Measurements from ENCODE around the gene NDFIP1.

The NDFIP1 gene

DNA sequence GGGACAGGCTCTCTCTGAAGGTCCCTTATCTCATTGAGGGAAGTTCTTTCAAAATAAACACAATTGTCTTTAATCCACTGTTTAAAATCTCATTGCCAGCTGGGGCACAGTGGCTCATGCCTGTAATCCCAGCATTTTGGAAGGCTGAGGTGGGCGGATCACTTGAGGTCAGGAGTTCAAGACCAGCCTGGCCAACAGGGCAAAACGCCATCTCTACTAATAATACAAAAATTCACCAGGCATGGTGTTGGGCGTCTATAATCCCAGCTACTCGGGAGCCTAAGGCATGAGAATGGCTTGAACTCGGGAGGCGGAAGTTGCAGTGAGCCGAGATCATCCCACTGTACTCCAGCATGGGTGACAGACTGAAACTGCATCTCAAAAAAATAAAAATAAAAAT lies 8.3 kb upstream of the NDFIP1 start:
- H3K4me3 ChIP-seq (ENCODE audit: low read depth, low read length), result no peak overlapping the region
- DNase-seq (ENCODE audit: low read depth), result no peak
- TF ChIP-seq, protein P1, sequence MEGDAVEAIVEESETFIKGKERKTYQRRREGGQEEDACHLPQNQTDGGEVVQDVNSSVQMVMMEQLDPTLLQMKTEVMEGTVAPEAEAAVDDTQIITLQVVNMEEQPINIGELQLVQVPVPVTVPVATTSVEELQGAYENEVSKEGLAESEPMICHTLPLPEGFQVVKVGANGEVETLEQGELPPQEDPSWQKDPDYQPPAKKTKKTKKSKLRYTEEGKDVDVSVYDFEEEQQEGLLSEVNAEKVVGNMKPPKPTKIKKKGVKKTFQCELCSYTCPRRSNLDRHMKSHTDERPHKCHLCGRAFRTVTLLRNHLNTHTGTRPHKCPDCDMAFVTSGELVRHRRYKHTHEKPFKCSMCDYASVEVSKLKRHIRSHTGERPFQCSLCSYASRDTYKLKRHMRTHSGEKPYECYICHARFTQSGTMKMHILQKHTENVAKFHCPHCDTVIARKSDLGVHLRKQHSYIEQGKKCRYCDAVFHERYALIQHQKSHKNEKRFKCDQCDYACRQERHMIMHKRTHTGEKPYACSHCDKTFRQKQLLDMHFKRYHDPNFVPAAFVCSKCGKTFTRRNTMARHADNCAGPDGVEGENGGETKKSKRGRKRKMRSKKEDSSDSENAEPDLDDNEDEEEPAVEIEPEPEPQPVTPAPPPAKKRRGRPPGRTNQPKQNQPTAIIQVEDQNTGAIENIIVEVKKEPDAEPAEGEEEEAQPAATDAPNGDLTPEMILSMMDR (IDR thresholded peaks at IDR 0.05; ENCODE audit: control insufficient read depth, extremely low read depth, insufficient read depth), result no peak

GRCh38 chr5:142102980-142103740 lies 5.4 kb upstream of the NDFIP1 start:
- TF ChIP-seq, protein P1 (IDR thresholded peaks at IDR 0.05; ENCODE audit: control insufficient read depth, extremely low read depth, insufficient read depth), result no peak
- no peak for DNase-seq (ENCODE audit: low read depth)

GRCh38 chr5:142104491-142104890 lies 4.1 kb upstream of the NDFIP1 start:
- TF ChIP-seq, protein P1 (IDR thresholded peaks at IDR 0.05; ENCODE audit: control insufficient read depth, extremely low read depth, insufficient read depth), result no peak
- no peak for DNase-seq (ENCODE audit: low read depth)
- H3K4me3 ChIP-seq (ENCODE audit: low read depth, low read length), result no peak overlapping the region

More at GRCh38 chr5:142102980-142103740, 5.4 kb upstream of the NDFIP1 start:
- H3K4me3 ChIP-seq (ENCODE audit: low read depth, low read length), result no peak overlapping the region

DNA sequence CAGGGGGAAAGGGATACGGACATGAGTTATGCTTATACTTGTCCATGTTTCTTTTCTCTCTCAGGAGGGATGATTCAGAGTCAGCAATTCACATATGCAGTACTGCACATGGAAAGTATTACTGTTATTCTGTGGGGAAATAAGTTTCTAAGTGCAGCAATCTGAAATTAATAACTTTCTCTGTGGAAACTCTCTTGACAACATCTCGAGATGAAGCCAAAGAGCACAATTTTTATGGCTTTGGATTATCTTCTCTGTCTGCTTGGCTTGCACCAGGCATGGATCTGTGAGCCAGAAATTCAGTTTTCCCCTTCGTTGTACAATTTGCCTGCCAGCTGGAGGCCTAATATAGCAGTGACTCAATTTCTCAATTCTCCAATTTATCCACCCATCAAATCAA lies 2.5 kb upstream of the NDFIP1 start:
- no peak for DNase-seq (ENCODE audit: low read depth)
- no peak overlapping the region for H3K4me3 ChIP-seq (ENCODE audit: low read depth, low read length)
- TF ChIP-seq, protein P1 (IDR thresholded peaks at IDR 0.05; ENCODE audit: control insufficient read depth, extremely low read depth, insufficient read depth), result no peak

DNA sequence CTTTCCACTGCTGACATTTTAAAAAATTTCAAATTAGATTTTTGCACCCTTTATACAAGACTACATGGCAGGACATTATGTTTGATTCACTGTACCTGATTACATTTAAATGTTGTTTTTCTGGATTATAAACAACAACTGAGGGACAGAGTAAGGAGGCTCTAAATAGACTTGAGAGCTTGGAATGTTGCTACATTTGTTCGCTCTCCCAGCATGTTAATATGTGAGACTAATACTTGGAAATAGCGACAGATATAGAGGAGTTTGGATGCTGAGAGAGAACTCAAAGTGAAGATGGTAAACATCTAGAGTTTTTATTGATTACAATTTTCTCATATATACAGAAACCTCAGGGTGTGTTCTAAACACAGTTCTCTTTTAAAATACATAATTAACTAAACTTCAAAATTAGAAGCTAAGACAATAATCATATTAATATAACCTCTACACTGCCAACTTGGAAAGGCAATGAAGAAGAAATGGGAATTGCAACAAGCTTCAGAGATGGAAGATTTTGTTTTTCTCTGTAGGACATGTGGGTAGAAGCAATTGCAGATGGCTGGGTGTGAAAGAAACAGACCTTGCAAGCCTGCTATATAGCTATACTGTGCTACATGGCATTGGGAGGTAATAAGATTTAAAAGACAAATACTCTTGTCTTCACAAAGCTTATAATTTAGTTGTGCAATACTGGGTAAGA lies 1.4 kb upstream of the NDFIP1 start:
- TF ChIP-seq, protein P1 (IDR thresholded peaks at IDR 0.05; ENCODE audit: control insufficient read depth, extremely low read depth, insufficient read depth), result no peak
- no peak overlapping the region for H3K4me3 ChIP-seq (ENCODE audit: low read depth, low read length)
- DNase-seq (ENCODE audit: low read depth), result no peak

- TF ChIP-seq, protein P1 (IDR thresholded peaks at IDR 0.05; ENCODE audit: control insufficient read depth, extremely low read depth, insufficient read depth), result no peak
- H3K4me3 ChIP-seq (ENCODE audit: low read depth, low read length), result no peak overlapping the region; the same call in 1 of the 2 replicates
- DNase-seq (ENCODE audit: low read depth), result no peak
These were observed 695 bp upstream of the NDFIP1 start for GRCh38 chr5:142107736-142108431.

Measured in LNCaP clone FGC (cell line).